ENCODE measurements around the gene ZNF407.

ZNF407 gene

GRCh38 chr18:75110311-75110710, 512.6 kb downstream of the ZNF407 start:
- no peak for DNase-seq

DNA sequence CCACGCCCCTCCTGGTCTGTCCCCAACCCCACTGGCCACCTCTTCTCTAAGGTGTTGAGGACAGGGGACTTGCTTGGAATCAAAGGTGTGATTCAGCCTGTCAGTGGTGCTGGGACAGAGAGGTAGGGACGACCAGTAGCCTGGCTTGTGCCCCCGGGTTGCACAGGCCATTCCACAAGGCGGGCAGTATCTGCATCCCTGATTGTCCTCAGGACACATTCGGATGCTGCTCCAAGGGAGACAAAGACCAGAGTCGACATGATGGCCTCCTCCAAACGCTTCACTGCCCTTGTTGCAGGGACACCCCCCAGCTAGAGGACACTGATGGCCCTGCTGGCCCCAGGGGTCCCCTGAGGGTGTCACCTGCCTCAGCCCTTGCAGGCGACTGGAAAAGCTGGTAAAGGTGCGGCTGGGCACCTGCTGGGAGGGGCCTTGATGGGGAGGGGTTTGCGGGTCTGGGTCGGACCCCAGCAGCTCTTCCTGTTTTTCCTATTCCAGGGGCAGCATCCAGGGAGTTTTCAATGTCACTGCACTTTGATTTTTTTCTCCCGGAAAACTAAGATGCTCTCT, 513.3 kb downstream of the ZNF407 start:
- DNase-seq: no peak

- no peak for DNase-seq
These were observed 514.1 kb downstream of the ZNF407 start for GRCh38 chr18:75111760-75112159.

- DNase-seq: no peak
These were observed 514.8 kb downstream of the ZNF407 start for GRCh38 chr18:75112186-75113096.

- no peak for DNase-seq
These were observed 515.8 kb downstream of the ZNF407 start for GRCh38 chr18:75113455-75113854.

DNA sequence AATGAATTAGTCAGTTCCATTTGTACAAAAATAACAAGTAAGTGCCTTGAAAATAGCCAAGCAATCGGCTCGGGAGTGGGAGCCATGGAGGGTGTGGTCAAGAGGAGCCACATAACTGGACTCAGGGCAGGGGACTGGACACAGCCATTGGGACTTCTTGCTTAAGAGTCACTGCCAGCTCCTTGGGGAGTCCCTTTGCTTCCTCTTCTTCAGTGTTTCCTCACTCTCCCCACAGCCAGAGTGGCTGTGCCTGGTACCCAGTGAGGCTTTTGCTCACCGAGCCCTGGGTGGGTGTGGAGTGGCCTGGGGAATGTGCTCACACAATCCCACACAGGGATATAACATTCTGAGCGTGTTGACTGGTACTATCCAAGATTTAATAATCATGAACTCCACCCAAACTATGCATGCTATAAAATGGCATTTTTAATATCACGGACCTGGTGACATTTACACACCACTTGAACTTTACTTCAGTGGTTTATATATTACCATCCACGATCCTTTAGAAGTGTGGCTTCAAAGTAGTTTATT, 516.6 kb downstream of the ZNF407 start:
- no peak for DNase-seq

Measured in right forelimb (tissue), 1 donor.